Stomach (tissue), 9 donors: ENCODE results near the gene SEC14L2. TPM values are rescaled to one million over a fixed set of nuclear protein-coding genes. Genes with fewer than 3 reads are reported as not detected.

ENCODE experiments used
- DNase-seq, 2 donors: peaks; one replicate each; pipeline versions ENCODE4 v3.0.0 to v3.0.0-alpha.2; 2013 to 2019
- H3K27ac ChIP-seq, 5 donors: fragments of 200-600 bp in 4 of 5; sonication (generic) in 4 of 5; one replicate each; pipeline ENCODE4 v1.5.1; 2013 to 2019; ENCODE audit warnings: mild to moderate bottlenecking in 1 of 5, moderate library complexity in 1 of 5
- H3K27me3 ChIP-seq, 3 donors: fragments of 200-600 bp; sonication (generic); one replicate each; pipeline ENCODE4 v1.5.1; 2017 to 2019; ENCODE audit warnings: mixed run types in 1 of 3
- H3K36me3 ChIP-seq, 4 donors: fragments of 200-600 bp; sonication (generic); 1 replicate in 3 of 4; 2 replicates in 1 of 4; pipeline ENCODE4 v1.5.1; 2016 to 2019
- H3K4me1 ChIP-seq, 4 donors: fragments of 200-600 bp; sonication (generic); one replicate each; pipeline ENCODE4 v1.5.1; 2016 to 2019
- H3K4me3 ChIP-seq, 4 donors: fragments of 200-600 bp; sonication (generic) in 3 of 4; one replicate each; pipeline ENCODE4 v1.5.1; 2016 to 2019; ENCODE audit warnings: mild to moderate bottlenecking in 1 of 4
- H3K9me3 ChIP-seq, 4 donors: fragments of 200-600 bp; sonication (generic); one replicate each; pipeline ENCODE4 v1.5.1; 2016 to 2019
- CTCF ChIP-seq, 7 experiments: fragments of 450-650 bp in 4 of 7; fragments of 200-600 bp in 3 of 7; sonication (generic) in 3 of 7; IDR thresholded peaks; one replicate each; pipeline ENCODE4 v1.5.1; 2016 to 2019; ENCODE audit warnings: antibody characterized with exemption in 7 of 7, control low read depth in 2 of 7, mild to moderate bottlenecking in 1 of 7
- EP300 ChIP-seq: sonication (generic); formaldehyde crosslinking; IDR thresholded peaks from one replicate; pipeline ENCODE4 v1.6.1; 2017; ENCODE audit warnings: antibody characterized with exemption
- POLR2A ChIP-seq, 4 donors: fragments of 450-650 bp; IDR thresholded peaks; one replicate each; pipeline ENCODE4 v1.6.1; 2016; ENCODE audit warnings: antibody characterized with exemption in 4 of 4, control low read depth in 2 of 4, mild to moderate bottlenecking in 1 of 4, moderate library complexity in 1 of 4
- POLR2AphosphoS5 ChIP-seq, 3 donors: sonication (generic); formaldehyde crosslinking; IDR thresholded peaks; one replicate each; pipeline ENCODE4 v1.6.1; 2016; ENCODE audit warnings: antibody characterized with exemption in 3 of 3
- WGBS, 5 donors: extraction: QIAGEN DNeasy Blood & Tissue Kit in 3 of 5; methylation state at CpG; one replicate each; pipeline versions ENCODE4 v1.1.5 to v1.1.7; 2013 to 2018; 5-methylcytosine and 5-hydroxymethylcytosine counted together
- intact Hi-C: fragments of 100-400 bp; cut with DNase I; formaldehyde crosslinking; loops from one replicate; pipeline ENCODE4 v1.15.1; 2023; ENCODE audit warnings: low total_unique reads
- polyA plus RNA-seq, 3 donors: library from polyadenylated mRNA; stranded (reverse); fragments of 200-250 nt; gene quantifications; one replicate each; pipeline ENCODE4 v1.2.3, GENCODE V29; 2013
- total RNA-seq, 5 donors: library from RNA; depleted of rRNA; stranded (reverse); fragments of >200 nt; gene quantifications; one replicate each; pipeline versions ENCODE4 v1.1.0 to v1.2.3, GENCODE V29; 2014 to 2016
- donor health status: healthy with polysubstance abuse.
- donor health status: Bipolar disorder and iron deficiency.
- donor health status: healthy.

SEC14L2 gene
- total and polyA plus RNA-seq, 8 donors = 4.1 to 19.4 (median 10.1) TPM; not detected in 2

DNA sequence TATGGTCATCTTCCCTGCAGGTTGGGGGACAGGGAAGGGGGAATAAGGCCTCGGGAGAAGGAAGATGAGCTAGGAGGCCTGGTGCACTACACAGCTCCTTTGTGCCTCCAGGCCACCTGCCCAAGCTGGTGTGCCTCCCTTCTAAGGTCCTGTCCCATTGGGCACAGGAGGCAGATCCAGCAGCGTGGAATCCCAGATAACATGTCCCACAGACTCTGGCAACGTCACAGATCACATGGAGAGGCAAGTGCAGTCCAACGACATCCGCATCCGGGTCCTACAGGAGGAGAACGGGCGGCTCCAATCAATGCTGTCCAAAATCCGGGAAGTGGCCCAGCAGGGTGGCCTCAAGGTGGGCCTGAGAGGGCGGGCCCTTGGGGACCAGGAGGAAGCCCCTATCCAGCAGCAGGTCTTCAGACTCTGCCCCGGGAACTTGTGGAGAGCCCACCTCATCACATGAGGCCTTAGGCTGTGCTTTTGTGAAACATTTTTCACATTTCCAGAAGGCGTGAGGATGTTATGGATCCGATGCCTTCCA, 21.4 kb upstream of the SEC14L2 start:
- Histone ChIP-seq H3K36me3 (peaks cover 4 to 32% (median 27%) of the 10 kb centered on the region in 4 donors), H3K4me3 (no peak overlapping the region), H3K27me3 (no peaks in the 10 kb centered on the region), H3K27ac (no peak overlapping the region), H3K4me1 (peaks cover 0 to 4% (median 0%) of the 10 kb centered on the region in 4 donors), H3K9me3 (no peaks in the 10 kb centered on the region)
- TF ChIP-seq EP300 (no peak), POLR2AphosphoS5 (IDR thresholded peaks at IDR 0.05) (no peak), POLR2A (IDR thresholded peaks at IDR 0.05) (no peak), CTCF (IDR thresholded peaks at IDR 0.05) (no peak)
- WGBS, 5 donors = 88 to 95% (median 93%) methylated on average over 12 to 13 of the region's 13 CpGs
- DNase-seq = no peak
- intact Hi-C loops = no loop called here

- Histone ChIP-seq H3K9me3 (no peaks in the 10 kb centered on the region), H3K27me3 (no peaks in the 10 kb centered on the region), H3K36me3 (peaks cover 4 to 74% (median 60%) of the 10 kb centered on the region in 4 donors), H3K4me1 (no peaks in the 10 kb centered on the region), H3K27ac (no peak overlapping the region), H3K4me3 (no peak overlapping the region)
- TF ChIP-seq EP300 (no peak), CTCF (IDR thresholded peaks at IDR 0.05) (no peak), POLR2A (IDR thresholded peaks at IDR 0.05) (no peak)
- no peak for DNase-seq
- WGBS, 5 donors = 93 to 98% (median 95%) methylated on average over 14 to 20 of the region's 20 CpGs
- intact Hi-C loops = loop anchor here (5.0 kb wide), 1 partner anchor 113 kb away; the partner anchor contains the start of gene OSM
Measured at GRCh38 chr22:30380011-30380410, 16.8 kb upstream of the SEC14L2 start.

GRCh38 chr22:30381264-30381663, 15.6 kb upstream of the SEC14L2 start:
- DNase-seq = no peak

DNA sequence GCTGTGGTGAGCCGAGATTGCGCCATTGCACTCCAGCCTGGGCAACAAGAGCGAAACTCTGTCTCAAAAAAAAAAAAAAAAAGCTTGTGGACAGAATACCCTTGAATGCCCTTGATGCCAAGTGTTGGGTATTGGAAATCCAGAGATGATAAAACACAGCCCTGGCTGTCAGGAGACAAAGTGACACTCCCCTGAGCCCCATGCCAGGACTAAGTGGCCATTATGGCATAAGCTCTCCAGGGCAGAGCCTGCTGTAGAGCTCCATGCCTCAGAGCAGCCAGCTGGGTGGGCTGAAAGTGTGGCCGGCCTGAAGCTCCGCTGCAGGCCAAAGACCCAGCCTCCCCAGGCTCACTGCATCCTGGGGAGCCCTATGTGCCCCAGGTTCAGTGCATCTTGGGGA, 14.5 kb upstream of the SEC14L2 start:
- Histone ChIP-seq H3K27me3 (no peaks in the 10 kb centered on the region), H3K9me3 (no peaks in the 10 kb centered on the region), H3K27ac (no peak overlapping the region), H3K36me3 (peaks cover 2 to 66% (median 53%) of the 10 kb centered on the region in 4 donors), H3K4me3 (no peak overlapping the region), H3K4me1 (peaks cover 9 to 13% (median 11%) of the 10 kb centered on the region in 4 donors)
- 90 to 98% (median 95%) methylated on average over 4 to 5 of the region's 5 CpGs for WGBS, 5 donors
- no peak for DNase-seq
- intact Hi-C loops = loop anchor here (5.0 kb wide), 1 partner anchor 115 kb away; the partner anchor contains the start of gene OSM
- TF ChIP-seq EP300 (no peak), POLR2AphosphoS5 (IDR thresholded peaks at IDR 0.05) (no peak), CTCF (IDR thresholded peaks at IDR 0.05) (no peak)

More at GRCh38 chr22:30381264-30381663, 15.6 kb upstream of the SEC14L2 start:
- Histone ChIP-seq H3K27ac (no peak overlapping the region), H3K27me3 (no peaks in the 10 kb centered on the region), H3K9me3 (no peaks in the 10 kb centered on the region), H3K4me3 (no peak overlapping the region), H3K4me1 (peaks cover 3 to 6% (median 5%) of the 10 kb centered on the region in 4 donors), H3K36me3 (peaks cover 4 to 74% (median 60%) of the 10 kb centered on the region in 4 donors)
- intact Hi-C loops = loop anchor here (5.0 kb wide), 1 partner anchor 114 kb away; the partner anchor contains the start of gene OSM
- 83 to 92% (median 87%) methylated on average over 12 of the region's 12 CpGs for WGBS, 5 donors
- TF ChIP-seq POLR2A (IDR thresholded peaks at IDR 0.05) = no peak
- TF ChIP-seq CTCF (IDR thresholded peaks at IDR 0.05) = no peak
- no peak for TF ChIP-seq EP300
- TF ChIP-seq POLR2AphosphoS5 (IDR thresholded peaks at IDR 0.05) = no peak
